Measurements from ENCODE around the gene PIM3. TPM values are rescaled to one million over a fixed set of nuclear protein-coding genes. Genes with fewer than 3 reads are reported as not detected.

PIM3 gene
- total RNA-seq, 5 donors from 2014 or later (not counting 1 experiment from before 2014, with no cell fraction given) = 61.5 to 167 (median 65.0) TPM

- ChIA-PET POLR2A (no interaction called here), CTCF (interaction anchor here in 1 of 2 donors (0.6 kb wide), 1 partner anchor 123 kb away, joined by 3 read pairs; no protein-coding TSS in a partner anchor)
- Mint-ChIP-seq H3K36me3 (peaks cover 3% of the 10 kb centered on the region), H3K4me3 (no peak overlapping the region), H3K9me3 (peaks cover 6 to 12% (median 7%) of the 10 kb centered on the region in 3 donors), H3K4me1 (peaks cover 3 to 8% (median 6%) of the 10 kb centered on the region in 3 donors), H3K27ac (no peak overlapping the region), H3K27me3 (peaks cover 0 to 3% of the 10 kb centered on the region in 2 donors)
- H3K36me3 ChIP-seq (ENCODE audit: control insufficient read depth in 2 of 2, extremely low read depth in 1 of 2, insufficient read depth in 1 of 2, low read length in 1 of 2) = no peaks in the 10 kb centered on the region
- DNase-seq (peak; percentile 32 to 83 (median 56)), ATAC-seq (replicated peaks in 1 of 4) (peak; percentile 86 to 94 (median 90))
- 39% methylated on average over 15 of the region's 23 CpGs for WGBS (ENCODE audit: insufficient coverage)
- H3K9me3 ChIP-seq = peaks cover 3% of the 10 kb centered on the region
- H3K27me3 ChIP-seq (replicated peaks in 1 of 2; ENCODE audit: control insufficient read depth in 2 of 2, extremely low read depth in 1 of 2, insufficient read depth in 2 of 2, low read length in 1 of 2) = peaks cover 0 to 23% of the 10 kb centered on the region in 2 experiments
- peaks cover 0 to 16% of the 10 kb centered on the region in 2 experiments for H3K4me1 ChIP-seq (ENCODE audit: control insufficient read depth in 1 of 2, extremely low read depth in 1 of 2, insufficient read depth in 2 of 2, low read length in 2 of 2)
- no peak overlapping the region for H3K27ac ChIP-seq (ENCODE audit: low read length)
- no peak overlapping the region for H3K4me3 ChIP-seq (ENCODE audit: control insufficient read depth in 1 of 2, extremely low read depth in 1 of 2, low read length in 1 of 2)
These were observed 32.5 kb downstream of the PIM3 start for GRCh38 chr22:49992921-49993648.

GRCh38 chr22:49993649-49994360 lies 33.2 kb downstream of the PIM3 start:
- CTCF ChIA-PET = interaction anchor here (0.7 to 1.8 kb wide), 2 partner anchors 11 to 36 kb away, joined by 4 to 6 read pairs; no protein-coding TSS in a partner anchor
- H3K4me1 ChIP-seq (ENCODE audit: control insufficient read depth in 1 of 2, extremely low read depth in 1 of 2, insufficient read depth in 2 of 2, low read length in 2 of 2) = peaks cover 0 to 16% of the 10 kb centered on the region in 2 experiments
- H3K27me3 Mint-ChIP-seq = peaks cover 0 to 4% of the 10 kb centered on the region in 2 donors
- peak in 1 of 4 experiments; percentile 8 for ATAC-seq (replicated peaks in 1 of 4)
- H3K4me3 ChIP-seq (ENCODE audit: control insufficient read depth in 1 of 2, extremely low read depth in 1 of 2, low read length in 1 of 2) = no peak overlapping the region
- POLR2A ChIA-PET = no interaction called here
- 75% methylated on average over 9 of the region's 11 CpGs for WGBS (ENCODE audit: insufficient coverage)
- peaks cover 6 to 12% (median 7%) of the 10 kb centered on the region in 3 donors for H3K9me3 Mint-ChIP-seq
- DNase-seq = peak in 1 of 35 experiments; percentile 23
- H3K36me3 ChIP-seq (ENCODE audit: control insufficient read depth in 2 of 2, extremely low read depth in 1 of 2, insufficient read depth in 1 of 2, low read length in 1 of 2) = no peaks in the 10 kb centered on the region
- peaks cover 0 to 21% of the 10 kb centered on the region in 2 experiments for H3K27me3 ChIP-seq (replicated peaks in 1 of 2; ENCODE audit: control insufficient read depth in 2 of 2, extremely low read depth in 1 of 2, insufficient read depth in 2 of 2, low read length in 1 of 2)
- no peak overlapping the region for H3K4me3 Mint-ChIP-seq
- peaks cover 3% of the 10 kb centered on the region for H3K9me3 ChIP-seq
- H3K27ac Mint-ChIP-seq = no peak overlapping the region
- H3K36me3 Mint-ChIP-seq = peaks cover 3% of the 10 kb centered on the region
- peaks cover 6 to 14% (median 7%) of the 10 kb centered on the region in 3 donors for H3K4me1 Mint-ChIP-seq
- no peak overlapping the region for H3K27ac ChIP-seq (ENCODE audit: low read length)

GRCh38 chr22:49994361-49995040 lies 33.9 kb downstream of the PIM3 start:
- Histone ChIP-seq H3K27me3 (replicated peaks in 1 of 2; ENCODE audit: control insufficient read depth in 2 of 2, extremely low read depth in 1 of 2, insufficient read depth in 2 of 2, low read length in 1 of 2) (peaks cover 0 to 27% of the 10 kb centered on the region in 2 experiments), H3K9me3 (peaks cover 3% of the 10 kb centered on the region), H3K36me3 (ENCODE audit: control insufficient read depth in 2 of 2, extremely low read depth in 1 of 2, insufficient read depth in 1 of 2, low read length in 1 of 2) (no peaks in the 10 kb centered on the region), H3K27ac (ENCODE audit: low read length) (no peak overlapping the region), H3K4me1 (ENCODE audit: control insufficient read depth in 1 of 2, extremely low read depth in 1 of 2, insufficient read depth in 2 of 2, low read length in 2 of 2) (peaks cover 0 to 20% of the 10 kb centered on the region in 2 experiments), H3K4me3 (ENCODE audit: control insufficient read depth in 1 of 2, extremely low read depth in 1 of 2, low read length in 1 of 2) (no peak overlapping the region)
- ATAC-seq (replicated peaks in 1 of 4) (no peak), DNase-seq (no peak)
- Mint-ChIP-seq H3K36me3 (peaks cover 3% of the 10 kb centered on the region), H3K27me3 (peaks cover 0 to 6% of the 10 kb centered on the region in 2 donors), H3K9me3 (peaks cover 6 to 12% (median 7%) of the 10 kb centered on the region in 3 donors), H3K4me1 (peaks cover 6 to 17% (median 9%) of the 10 kb centered on the region in 3 donors), H3K27ac (no peak overlapping the region), H3K4me3 (no peak overlapping the region)
- CTCF ChIA-PET = interaction anchor here (0.6 to 1.8 kb wide), 3 partner anchors 12 to 128 kb away, joined by 3 to 6 read pairs (median 4); no protein-coding TSS in a partner anchor
- POLR2A ChIA-PET = interaction anchor here in 1 of 2 donors (0.6 kb wide), 1 partner anchor 120 kb away, joined by 4 read pairs; no protein-coding TSS in a partner anchor
- WGBS (ENCODE audit: insufficient coverage) = 85% methylated on average over 18 of the region's 21 CpGs

- Mint-ChIP-seq H3K4me3 (no peak overlapping the region), H3K27me3 (peaks cover 0 to 6% of the 10 kb centered on the region in 2 donors), H3K36me3 (peaks cover 3% of the 10 kb centered on the region), H3K27ac (no peak overlapping the region), H3K9me3 (peaks cover 6 to 12% (median 7%) of the 10 kb centered on the region in 3 donors), H3K4me1 (peaks cover 6 to 17% (median 9%) of the 10 kb centered on the region in 3 donors)
- DNase-seq (no peak), ATAC-seq (replicated peaks in 1 of 4) (no peak)
- H3K4me1 ChIP-seq (ENCODE audit: control insufficient read depth in 1 of 2, extremely low read depth in 1 of 2, insufficient read depth in 2 of 2, low read length in 2 of 2) = peaks cover 0 to 24% of the 10 kb centered on the region in 2 experiments
- ChIA-PET CTCF (interaction anchor here in 1 of 2 donors (1.8 kb wide), 1 partner anchor 35 kb away, joined by 6 read pairs; no protein-coding TSS in a partner anchor), POLR2A (interaction anchor here in 1 of 2 donors (0.6 kb wide), 1 partner anchor 120 kb away, joined by 4 read pairs; no protein-coding TSS in a partner anchor)
- peaks cover 3% of the 10 kb centered on the region for H3K9me3 ChIP-seq
- no peak overlapping the region for H3K4me3 ChIP-seq (ENCODE audit: control insufficient read depth in 1 of 2, extremely low read depth in 1 of 2, low read length in 1 of 2)
- peaks cover 0 to 31% of the 10 kb centered on the region in 2 experiments for H3K27me3 ChIP-seq (replicated peaks in 1 of 2; ENCODE audit: control insufficient read depth in 2 of 2, extremely low read depth in 1 of 2, insufficient read depth in 2 of 2, low read length in 1 of 2)
- no peak overlapping the region for H3K27ac ChIP-seq (ENCODE audit: low read length)
- no peaks in the 10 kb centered on the region for H3K36me3 ChIP-seq (ENCODE audit: control insufficient read depth in 2 of 2, extremely low read depth in 1 of 2, insufficient read depth in 1 of 2, low read length in 1 of 2)
- 63% methylated on average over 3 of the region's 3 CpGs for WGBS (ENCODE audit: insufficient coverage)
These were observed 34.4 kb downstream of the PIM3 start for GRCh38 chr22:49995041-49995360.

- peaks cover 6 to 7% (median 7%) of the 10 kb centered on the region in 3 donors for H3K9me3 Mint-ChIP-seq
- ChIA-PET POLR2A (interaction anchor here in 1 of 2 donors (0.6 kb wide), 1 partner anchor 121 kb away, joined by 4 read pairs; no protein-coding TSS in a partner anchor), CTCF (interaction anchor here in 1 of 2 donors (1.8 kb wide), 1 partner anchor 35 kb away, joined by 6 read pairs; no protein-coding TSS in a partner anchor)
- peaks cover 3% of the 10 kb centered on the region for H3K9me3 ChIP-seq
- whole genome bisulfite sequencing (ENCODE audit: insufficient coverage) = 75% methylated on average over 6 of the region's 10 CpGs
- no peaks in the 10 kb centered on the region for H3K36me3 ChIP-seq (ENCODE audit: control insufficient read depth in 2 of 2, extremely low read depth in 1 of 2, insufficient read depth in 1 of 2, low read length in 1 of 2)
- H3K4me1 Mint-ChIP-seq = peaks cover 6 to 17% (median 9%) of the 10 kb centered on the region in 3 donors
- no peak overlapping the region for H3K27ac ChIP-seq (ENCODE audit: low read length)
- DNase-seq = peak in 1 of 35 experiments; percentile 22
- no peak overlapping the region for H3K4me3 ChIP-seq (ENCODE audit: control insufficient read depth in 1 of 2, extremely low read depth in 1 of 2, low read length in 1 of 2)
- H3K27me3 ChIP-seq (replicated peaks in 1 of 2; ENCODE audit: control insufficient read depth in 2 of 2, extremely low read depth in 1 of 2, insufficient read depth in 2 of 2, low read length in 1 of 2) = peaks cover 0 to 36% of the 10 kb centered on the region in 2 experiments
- H3K4me3 Mint-ChIP-seq = no peak overlapping the region
- peaks cover 0 to 6% of the 10 kb centered on the region in 2 donors for H3K27me3 Mint-ChIP-seq
- no peak overlapping the region for H3K27ac Mint-ChIP-seq
- peaks cover 0 to 27% of the 10 kb centered on the region in 2 experiments for H3K4me1 ChIP-seq (ENCODE audit: control insufficient read depth in 1 of 2, extremely low read depth in 1 of 2, insufficient read depth in 2 of 2, low read length in 2 of 2)
- no peak for ATAC-seq (replicated peaks in 1 of 4)
- H3K36me3 Mint-ChIP-seq = peaks cover 3% of the 10 kb centered on the region
These were observed 35.0 kb downstream of the PIM3 start for GRCh38 chr22:49995361-49996118.

Data from T-cell (primary cell).